B cell (primary cell): ENCODE results near the gene DEFB126. TPM values are rescaled to one million over a fixed set of nuclear protein-coding genes. Genes with fewer than 3 reads are reported as not detected.

ENCODE experiments used
- ATAC-seq: fragments of 200-7000 bp; cut with Tn5 transposase; one replicate; pipeline ENCODE4 v1.10.0; 2021; ENCODE audit warnings: low read depth, mild to moderate bottlenecking, moderate number of reproducible peaks, moderate library complexity
- CTCF ChIA-PET: fragments of 350-600 bp; sonication (Branson Sonifier 250); formaldehyde crosslinking; loops from one replicate; lab custom pipeline; 2021; ENCODE audit warnings: antibody characterized with exemption, inconsistent platforms; lab: Charles Lee
- POLR2A ChIA-PET: fragments of 350-600 bp; sonication (Branson Sonifier 250); formaldehyde crosslinking; loops from one replicate; lab custom pipeline; 2021; ENCODE audit warnings: antibody characterized with exemption; lab: Charles Lee
- DNase-seq: peaks from one replicate; pipeline ENCODE4 v3.0.0; 2013
- H2AFZ ChIP-seq: 2 replicates; pipeline ENCODE4 v1.6.1; 2012; ENCODE audit warnings: mild to moderate bottlenecking, low read depth, low read length; ENCODE audit not compliant: insufficient read depth, poor library complexity, severe bottlenecking
- H3K27ac ChIP-seq, 2 donors: 1 replicate in 1 of 2; 2 replicates in 1 of 2; pipeline ENCODE4 v1.5.1; 2012 to 2013; ENCODE audit warnings: low read length in 2 of 2, mild to moderate bottlenecking in 2 of 2, moderate library complexity in 1 of 2
- H3K27me3 ChIP-seq, 4 experiments: fragments of 200-600 bp in 1 of 4; sonication (generic) in 1 of 4; replicated peaks in 1 of 4; 1 replicate in 2 of 4; 2 replicates in 2 of 4; pipeline versions ENCODE4 v1.6.1 to v1.7.0; 2013 to 2016; ENCODE audit warnings: low read length in 3 of 4, mild to moderate bottlenecking in 2 of 4, mixed read lengths in 1 of 4, moderate library complexity in 1 of 4; ENCODE audit not compliant: insufficient read depth in 4 of 4, control insufficient read depth in 3 of 4; ENCODE audit errors: control extremely low read depth in 1 of 4
- H3K36me3 ChIP-seq, 2 experiments: replicated peaks in 1 of 2; 1 replicate in 1 of 2; 2 replicates in 1 of 2; pipeline versions ENCODE4 v1.6.1 to v1.7.1; 2013; ENCODE audit warnings: low read length in 1 of 2; ENCODE audit not compliant: insufficient read depth in 2 of 2, control insufficient read depth in 1 of 2; ENCODE audit errors: control extremely low read depth in 1 of 2, extremely low read depth in 1 of 2
- H3K4me1 ChIP-seq, 2 donors: fragments of 200-600 bp in 1 of 2; sonication (generic) in 1 of 2; 1 replicate in 1 of 2; 2 replicates in 1 of 2; pipeline versions ENCODE4 v1.5.1 to v1.6.1; 2013 to 2017; ENCODE audit warnings: low read length in 2 of 2; ENCODE audit not compliant: control insufficient read depth in 2 of 2, insufficient read depth in 2 of 2
- H3K4me2 ChIP-seq: replicated peaks from 2 replicates; pipeline ENCODE3; 2012; ENCODE audit warnings: mild to moderate bottlenecking, low read depth, low read length; ENCODE audit not compliant: poor library complexity, severe bottlenecking
- H3K4me3 ChIP-seq, 5 experiments: fragments of 200-600 bp in 1 of 5; sonication (generic) in 1 of 5; 1 replicate in 3 of 5; 2 replicates in 2 of 5; pipeline versions ENCODE4 v1.5.1 to v1.7.0; 2011 to 2016; ENCODE audit warnings: low read length in 4 of 5, mild to moderate bottlenecking in 4 of 5, low read depth in 2 of 5, control low read depth in 1 of 5, moderate library complexity in 1 of 5; ENCODE audit not compliant: insufficient read depth in 1 of 5; ENCODE audit errors: control extremely low read depth in 1 of 5, extremely low read depth in 1 of 5
- H3K79me2 ChIP-seq: fragments of 200-600 bp; sonication (generic); one replicate; pipeline ENCODE4 v1.6.0; 2016; ENCODE audit warnings: low read length; ENCODE audit not compliant: control insufficient read depth, insufficient read depth
- H3K9ac ChIP-seq: fragments of 200-600 bp; sonication (generic); 2 replicates; pipeline ENCODE4 v1.6.1; 2017; ENCODE audit warnings: mild to moderate bottlenecking, low read length, moderate library complexity
- H3K9me3 ChIP-seq, 3 donors: one replicate each; pipeline versions ENCODE4 v1.6.1 to v1.7.1; 2013; ENCODE audit warnings: low read length in 2 of 3; ENCODE audit not compliant: control insufficient read depth in 2 of 3, insufficient read depth in 1 of 3; ENCODE audit errors: control extremely low read depth in 1 of 3
- H4K20me1 ChIP-seq: 2 replicates; pipeline ENCODE4 v1.6.0; 2012; ENCODE audit warnings: mild to moderate bottlenecking, low read length; ENCODE audit not compliant: insufficient read depth, control insufficient read depth, poor library complexity, severe bottlenecking
- H3K27ac Mint-ChIP-seq: one replicate; pipeline ENCODE4 v1.8.0; 2021; ENCODE audit warnings: mixed read lengths
- H3K27me3 Mint-ChIP-seq: one replicate; pipeline ENCODE4 v1.8.0; 2021; ENCODE audit warnings: mixed read lengths
- H3K4me1 Mint-ChIP-seq: one replicate; pipeline ENCODE4 v1.8.0; 2021; ENCODE audit warnings: mixed read lengths
- H3K4me3 Mint-ChIP-seq: one replicate; pipeline ENCODE4 v1.8.0; 2021; ENCODE audit warnings: mixed read lengths
- H3K9me3 Mint-ChIP-seq: one replicate; pipeline ENCODE4 v1.8.0; 2022; ENCODE audit warnings: mixed read lengths; ENCODE audit not compliant: insufficient read depth
- EZH2 ChIP-seq: IDR thresholded peaks from 2 replicates; pipeline ENCODE4 v1.6.1; 2012; ENCODE audit warnings: borderline replicate concordance, low read depth, mild to moderate bottlenecking, moderate library complexity, low read length; ENCODE audit not compliant: insufficient read depth, poor library complexity, severe bottlenecking
- WGBS: methylation state at CpG from one replicate; pipeline ENCODE4 v1.1.5; 2013; ENCODE audit warnings: missing lambda C conversion rate; ENCODE audit not compliant: insufficient coverage; 5-methylcytosine and 5-hydroxymethylcytosine counted together
- intact Hi-C: fragments of 100-400 bp; cut with micrococcal nuclease; formaldehyde crosslinking; loops from one replicate; pipeline ENCODE4 v1.10.0; 2022
- polyA plus RNA-seq: library from polyadenylated mRNA; depleted of rRNA; stranded (reverse); fragments of >200 nt; gene quantifications from 2 replicates; pipeline ENCODE4 v1.2.3, GENCODE V29; 2012
- total RNA-seq, 2 donors: library from RNA; stranded (reverse); fragments of 120-200 nt in 1 of 2; gene quantifications; 1 replicate in 1 of 2; 2 replicates in 1 of 2; pipeline versions ENCODE4 v1.2.3 to v1.2.4, GENCODE V29; 2013 to 2022
- TF ChIP-seq, protein P1 (sequence below): fragments of 200-600 bp; IDR thresholded peaks from one replicate; pipeline ENCODE4 v1.8.0; 2022; ENCODE audit warnings: antibody characterized with exemption, mild to moderate bottlenecking

Gene DEFB126
- total and polyA plus RNA-seq, 2 donors (not counting 1 experiment from before 2014, with no cell fraction given), result not detected

- intact Hi-C loops, result no loop called here
- H3K4me3 ChIP-seq, result no peak overlapping the region
- no peak overlapping the region for H2AFZ ChIP-seq
- ATAC-seq (no peak), DNase-seq (no peak)
- no peaks in the 10 kb centered on the region for H3K4me1 Mint-ChIP-seq
- WGBS, result 80% methylated on average over 1 of the region's 2 CpGs
- peaks cover 43% of the 10 kb centered on the region for H3K27me3 Mint-ChIP-seq
- H3K36me3 ChIP-seq, result no peaks in the 10 kb centered on the region
- H3K27ac ChIP-seq, result no peak overlapping the region
- no peaks in the 10 kb centered on the region for H3K4me1 ChIP-seq
- POLR2A ChIA-PET, result no interaction called here
- H3K9ac ChIP-seq, result no peak overlapping the region
- TF ChIP-seq EZH2, result no peak
- TF ChIP-seq, protein P1, sequence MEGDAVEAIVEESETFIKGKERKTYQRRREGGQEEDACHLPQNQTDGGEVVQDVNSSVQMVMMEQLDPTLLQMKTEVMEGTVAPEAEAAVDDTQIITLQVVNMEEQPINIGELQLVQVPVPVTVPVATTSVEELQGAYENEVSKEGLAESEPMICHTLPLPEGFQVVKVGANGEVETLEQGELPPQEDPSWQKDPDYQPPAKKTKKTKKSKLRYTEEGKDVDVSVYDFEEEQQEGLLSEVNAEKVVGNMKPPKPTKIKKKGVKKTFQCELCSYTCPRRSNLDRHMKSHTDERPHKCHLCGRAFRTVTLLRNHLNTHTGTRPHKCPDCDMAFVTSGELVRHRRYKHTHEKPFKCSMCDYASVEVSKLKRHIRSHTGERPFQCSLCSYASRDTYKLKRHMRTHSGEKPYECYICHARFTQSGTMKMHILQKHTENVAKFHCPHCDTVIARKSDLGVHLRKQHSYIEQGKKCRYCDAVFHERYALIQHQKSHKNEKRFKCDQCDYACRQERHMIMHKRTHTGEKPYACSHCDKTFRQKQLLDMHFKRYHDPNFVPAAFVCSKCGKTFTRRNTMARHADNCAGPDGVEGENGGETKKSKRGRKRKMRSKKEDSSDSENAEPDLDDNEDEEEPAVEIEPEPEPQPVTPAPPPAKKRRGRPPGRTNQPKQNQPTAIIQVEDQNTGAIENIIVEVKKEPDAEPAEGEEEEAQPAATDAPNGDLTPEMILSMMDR, result no peak
- H4K20me1 ChIP-seq, result no peaks in the 10 kb centered on the region
- no peak overlapping the region for H3K4me2 ChIP-seq
- no peak overlapping the region for H3K4me3 Mint-ChIP-seq
- H3K79me2 ChIP-seq, result no peaks in the 10 kb centered on the region
- H3K9me3 Mint-ChIP-seq, result peaks cover 8% of the 10 kb centered on the region
- H3K27me3 ChIP-seq, result peaks cover 0 to 6% (median 2%) of the 10 kb centered on the region in 4 experiments
- CTCF ChIA-PET, result no interaction called here
- H3K9me3 ChIP-seq, result peaks cover 0 to 5% (median 1%) of the 10 kb centered on the region in 3 donors
- H3K27ac Mint-ChIP-seq, result no peak overlapping the region
Observed at GRCh38 chr20:187733-188132, 45.3 kb downstream of the DEFB126 start.

DNA sequence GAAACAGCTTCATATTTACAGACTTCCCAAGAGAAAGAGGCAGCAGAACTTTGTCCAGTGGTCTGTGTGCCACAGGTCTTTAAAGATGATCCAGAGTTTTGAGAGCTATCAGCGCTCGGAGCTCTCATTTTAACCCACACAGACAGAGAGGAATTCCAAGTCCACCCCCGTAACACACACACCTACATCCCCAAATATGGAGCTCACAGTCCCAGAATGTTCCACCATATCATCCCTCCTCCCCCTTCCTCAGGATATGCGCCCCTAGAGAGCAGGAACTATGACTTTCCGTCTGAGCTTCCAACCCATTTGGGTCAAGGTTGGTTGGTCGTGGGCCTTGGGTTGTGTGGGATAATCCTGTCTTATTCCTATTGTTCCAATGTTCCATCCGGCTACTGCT, 47.2 kb downstream of the DEFB126 start, which contains the start of gene DEFB128:
Gene DEFB128, minus strand, starts transcription at position 101 of the 400 bp plus-strand sequence. Its CDS starts 88 bp downstream, at position 13.
- no peak within 1 kb of the TSS for H3K4me3 ChIP-seq
- Mint-ChIP-seq H3K9me3 (peaks cover 3% of the 10 kb centered on the region), H3K4me1 (no peaks in the 10 kb centered on the region), H3K27ac (no peak within 1 kb of the TSS), H3K4me3 (no peak within 1 kb of the TSS), H3K27me3 (peaks cover 28% of the 10 kb centered on the region)
- no peaks in the 10 kb centered on the region for H3K79me2 ChIP-seq
- no peak within 1 kb of the TSS for H3K9ac ChIP-seq
- H3K4me1 ChIP-seq, result no peaks in the 10 kb centered on the region
- no peaks in the 10 kb centered on the region for H3K27me3 ChIP-seq
- CTCF ChIA-PET, result no interaction called here
- no peak within 1 kb of the TSS for H2AFZ ChIP-seq
- POLR2A ChIA-PET, result no interaction called here
- no peak within 1 kb of the TSS for H3K4me2 ChIP-seq
- no peak for DNase-seq
- H3K36me3 ChIP-seq, result no peaks in the 10 kb centered on the region
- no peaks in the 10 kb centered on the region for H4K20me1 ChIP-seq
- ATAC-seq, result no peak
- H3K27ac ChIP-seq, result no peak within 1 kb of the TSS
- intact Hi-C loops, result no loop called here
- WGBS, result 100% methylated on average over 2 of the region's 7 CpGs
- TF ChIP-seq EZH2, result no peak
- TF ChIP-seq, protein P1, result no peak
- peaks cover 0 to 5% (median 1%) of the 10 kb centered on the region in 3 donors for H3K9me3 ChIP-seq

Other genes with a start within 250 kb of the DEFB126 start
- not detected in 2 replicates for gene DEFB125, start 54.9 kb upstream of the DEFB126 start, total RNA-seq
- gene DEFB125, start 54.9 kb upstream of the DEFB126 start, polyA plus RNA-seq, result not detected in 2 replicates
- not detected in 2 replicates for gene DEFB127, start 14.9 kb downstream of the DEFB126 start, total RNA-seq
- not detected in 2 replicates for gene DEFB127, start 14.9 kb downstream of the DEFB126 start, polyA plus RNA-seq
- gene DEFB128, start 47.1 kb downstream of the DEFB126 start, total RNA-seq, result not detected in 2 replicates
- gene DEFB128, start 47.1 kb downstream of the DEFB126 start, polyA plus RNA-seq, result not detected in 2 replicates
- gene DEFB129, start 84.7 kb downstream of the DEFB126 start, total RNA-seq, result not detected in 2 replicates
- not detected in 2 replicates for gene DEFB129, start 84.7 kb downstream of the DEFB126 start, polyA plus RNA-seq
- gene DEFB132, start 115.1 kb downstream of the DEFB126 start, total RNA-seq, result not detected in 2 replicates
- gene DEFB132, start 115.1 kb downstream of the DEFB126 start, polyA plus RNA-seq, result not detected in 2 replicates
- gene C20orf96, start 148.2 kb downstream of the DEFB126 start, total RNA-seq, result 7.5 TPM in 2 replicates
- 4.7 and 7.7 TPM in 2 replicates for gene C20orf96, start 148.2 kb downstream of the DEFB126 start, polyA plus RNA-seq
- 34.5 and 35.7 TPM in 2 replicates for gene ZCCHC3, start 155.0 kb downstream of the DEFB126 start, total RNA-seq
- 7.7 and 12.8 TPM in 2 replicates for gene ZCCHC3, start 155.0 kb downstream of the DEFB126 start, polyA plus RNA-seq
- 13.6 and 14.4 TPM in 2 replicates for gene SOX12, start 183.0 kb downstream of the DEFB126 start, total RNA-seq
- 4.6 and 5.3 TPM in 2 replicates for gene SOX12, start 183.0 kb downstream of the DEFB126 start, polyA plus RNA-seq
- 7.4 and 8.6 TPM in 2 replicates for gene NRSN2, start 204.5 kb downstream of the DEFB126 start, total RNA-seq
- gene NRSN2, start 204.5 kb downstream of the DEFB126 start, polyA plus RNA-seq, result 3.5 and 5.0 TPM in 2 replicates
- 8.3 and 8.9 TPM in 2 replicates for gene TRIB3, start 238.2 kb downstream of the DEFB126 start, total RNA-seq
- 15.2 TPM in 2 replicates for gene TRIB3, start 238.2 kb downstream of the DEFB126 start, polyA plus RNA-seq